DMS114 treated with DMSO at 0.1 percent for 48 hours (cell line): ENCODE results near the gene RPUSD4.

Experiments used
- DNase-seq: peaks from one replicate; lab custom pipeline; 2025; ENCODE audit not compliant: unreplicated experiment; lab: John Stamatoyannopoulos, UW

The RPUSD4 gene

DNA sequence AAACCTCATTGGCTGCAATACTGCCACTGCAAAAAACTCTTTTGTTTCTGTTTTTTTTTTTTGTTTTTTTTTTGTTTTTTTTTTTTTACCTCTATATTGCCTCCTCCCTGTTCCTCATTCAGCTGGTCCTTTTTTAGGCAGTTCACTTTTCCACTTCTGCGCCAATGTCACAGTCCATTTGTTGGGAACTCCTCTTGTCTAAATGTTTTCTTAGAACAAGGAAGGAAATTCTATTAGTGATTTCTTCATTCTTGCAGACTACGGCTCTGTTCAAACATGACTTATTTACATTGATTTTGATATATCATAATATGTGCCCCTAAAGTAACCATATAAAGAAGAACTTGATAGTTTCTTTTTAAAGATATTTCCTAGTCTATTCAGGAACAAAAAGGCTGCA lies 3.0 kb upstream of the RPUSD4 start:
- DNase-seq = no peak

DNA sequence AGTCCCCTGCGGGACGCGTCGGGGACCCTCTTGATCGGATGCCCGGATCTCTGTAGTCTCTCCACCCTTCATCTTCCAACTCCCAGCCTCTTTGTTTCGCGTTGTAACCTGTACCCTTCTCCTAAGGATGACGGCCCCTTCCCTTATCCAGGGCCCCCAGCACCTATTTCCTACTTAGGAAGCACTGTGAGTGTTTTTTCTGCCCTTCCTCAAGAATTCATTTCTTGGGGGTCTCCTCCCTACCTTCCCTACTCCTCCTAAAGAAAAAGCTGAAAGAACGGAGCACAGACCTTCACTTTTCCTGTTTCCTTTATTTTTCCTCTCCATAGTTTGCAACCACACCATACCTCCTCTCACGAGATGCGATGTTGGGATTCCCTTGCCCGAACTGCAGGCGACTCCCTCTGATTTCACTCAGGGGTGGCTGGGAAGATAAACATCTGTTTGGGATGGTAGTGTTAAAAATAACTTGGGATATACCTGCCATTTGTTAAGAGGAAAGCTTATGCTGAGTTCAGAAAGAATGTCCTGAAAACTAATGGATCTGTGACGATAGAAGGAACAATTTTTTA lies 725 bp upstream of the RPUSD4 start:
- no peak for DNase-seq

DNA sequence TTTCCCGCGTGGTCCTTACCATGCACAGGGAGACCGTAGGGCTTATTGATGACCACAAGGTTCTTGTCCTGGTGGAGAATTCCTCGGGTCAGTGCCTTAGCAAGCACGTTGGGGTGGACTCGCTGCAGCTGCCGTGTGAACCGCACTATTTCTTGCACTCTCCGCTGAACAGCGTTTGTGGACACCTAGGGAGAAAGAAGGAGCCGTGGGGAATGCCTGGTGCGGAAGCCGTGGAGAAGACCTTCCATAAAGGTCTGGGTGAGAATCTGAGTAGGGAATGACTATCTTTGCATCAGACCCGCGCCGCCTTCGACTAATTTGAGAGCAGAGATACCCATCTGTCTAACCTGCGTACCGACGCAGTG lies 597 bp downstream of the RPUSD4 start:
- DNase-seq = no peak

DNA sequence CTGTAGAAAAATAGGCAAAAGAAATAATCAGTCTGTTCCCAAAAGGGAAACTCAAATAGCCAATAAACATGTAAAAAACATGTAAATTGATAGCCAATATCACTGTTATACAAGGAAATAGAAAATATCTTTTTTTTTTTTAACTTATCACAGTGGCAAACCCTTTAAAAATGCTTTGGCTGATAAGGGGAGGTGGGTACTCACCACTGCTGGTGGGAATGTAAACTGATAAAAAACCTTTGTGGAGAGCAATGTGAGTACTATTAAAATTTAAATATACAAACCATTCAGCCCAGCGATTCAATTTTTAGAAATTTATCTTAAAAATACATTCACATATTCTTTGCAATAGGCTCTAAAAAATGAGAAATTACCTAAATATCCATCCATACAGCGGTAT lies 3.6 kb downstream of the RPUSD4 start:
- no peak for DNase-seq

DNA sequence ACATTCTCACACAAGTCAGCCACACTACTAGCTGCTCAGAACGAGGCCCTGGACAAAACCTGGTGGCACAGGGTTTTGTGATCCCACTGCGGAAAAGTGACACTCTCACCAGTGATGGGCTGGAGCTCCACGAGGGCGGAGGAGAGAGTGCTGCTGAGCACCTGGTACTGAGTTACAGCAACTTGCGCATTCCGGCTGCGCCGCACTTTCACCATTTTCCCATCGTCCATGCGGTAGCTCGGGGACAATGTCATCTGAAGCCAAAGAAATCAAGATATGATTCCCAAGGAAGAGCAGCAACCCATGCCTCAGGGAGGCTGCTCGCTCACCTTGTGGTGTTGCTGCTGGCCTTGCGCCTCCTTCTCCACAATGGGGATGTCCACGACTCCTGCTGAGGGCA lies 6.1 kb downstream of the RPUSD4 start:
- no peak for DNase-seq

DNA sequence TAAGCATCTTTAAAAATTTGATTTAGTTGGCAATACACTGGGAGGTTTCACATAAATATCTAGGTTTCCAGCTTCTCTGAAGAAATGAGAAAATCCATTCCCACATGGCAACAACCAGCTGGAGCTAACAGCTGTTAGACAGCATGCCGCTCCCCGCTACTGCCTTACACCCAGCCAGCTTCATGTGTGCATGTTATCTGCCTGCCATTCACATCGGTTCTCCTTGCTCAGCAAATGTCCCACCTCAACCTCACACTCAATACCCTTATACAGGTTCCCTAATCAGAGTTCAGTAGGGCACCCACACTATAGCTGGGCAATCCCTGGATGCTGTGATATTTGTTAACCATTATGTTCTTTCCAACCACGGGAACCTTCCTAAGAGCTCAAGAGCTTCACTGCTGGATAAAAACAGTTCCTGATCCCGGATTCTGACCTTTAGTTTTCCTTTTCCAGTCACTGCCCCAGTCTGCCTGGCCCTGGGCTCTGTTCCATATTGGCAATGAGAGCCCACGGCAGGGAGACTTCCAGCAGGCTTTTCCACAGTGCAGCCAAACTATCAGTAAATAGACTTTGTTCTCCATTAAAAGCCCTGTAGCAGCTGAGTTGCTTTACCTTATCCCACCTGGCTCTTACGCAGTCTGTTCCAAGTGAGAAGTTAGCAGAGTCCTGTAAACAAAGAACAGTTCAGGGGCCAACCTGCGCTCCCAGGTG lies 8.6 kb downstream of the RPUSD4 start:
- DNase-seq = no peak

DNA sequence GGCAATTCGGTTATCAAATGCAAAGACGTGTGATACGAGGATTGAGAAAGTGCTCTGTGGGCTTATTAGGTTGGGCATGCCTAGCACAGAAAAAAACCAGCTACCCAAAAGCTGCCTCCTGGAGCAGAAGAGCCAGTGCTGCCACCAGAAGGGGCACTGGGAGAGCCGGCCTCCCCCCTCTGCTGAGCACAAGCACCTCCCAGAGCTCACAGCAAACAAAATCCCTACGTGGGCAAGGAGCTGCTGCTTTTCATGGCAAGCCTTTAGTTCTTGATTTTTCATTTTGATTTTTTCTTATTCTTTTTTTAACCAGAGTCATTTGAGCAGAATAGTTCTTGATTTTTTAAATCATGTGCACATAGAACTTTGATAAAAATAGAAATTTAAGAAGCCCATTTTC lies 12.8 kb downstream of the RPUSD4 start:
- no peak for DNase-seq

DNA sequence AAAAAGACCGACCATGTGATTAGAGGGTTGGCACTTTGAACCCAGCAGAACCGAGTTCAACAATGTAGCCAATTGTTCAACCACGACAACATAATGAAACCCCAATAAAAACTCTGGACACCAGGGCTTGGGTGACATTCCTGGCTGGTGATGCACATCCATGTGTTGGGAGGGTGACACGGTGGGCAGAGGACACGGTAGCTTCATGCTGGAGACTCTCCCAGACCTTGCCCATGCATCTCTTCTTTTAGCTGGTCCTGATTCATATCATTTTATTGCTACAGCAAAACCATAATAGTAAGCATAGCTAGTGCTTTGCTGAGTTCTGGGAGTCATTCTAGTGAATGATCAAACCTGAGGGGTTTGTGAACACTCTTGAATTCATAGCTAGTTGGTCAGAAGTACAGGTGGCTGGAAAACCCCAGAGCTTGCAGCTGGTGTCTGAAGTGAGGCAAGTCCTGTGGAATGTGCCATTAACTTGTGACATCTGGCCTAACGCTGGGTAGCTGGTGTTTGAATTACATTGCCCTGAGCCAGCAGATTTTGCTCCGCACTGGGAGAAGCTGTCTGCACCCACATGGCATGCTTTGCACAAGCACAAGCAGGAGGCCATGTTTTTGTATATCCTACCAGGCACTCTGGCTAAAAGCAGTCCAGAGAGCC lies 14.0 kb downstream of the RPUSD4 start:
- DNase-seq = no peak

DNA sequence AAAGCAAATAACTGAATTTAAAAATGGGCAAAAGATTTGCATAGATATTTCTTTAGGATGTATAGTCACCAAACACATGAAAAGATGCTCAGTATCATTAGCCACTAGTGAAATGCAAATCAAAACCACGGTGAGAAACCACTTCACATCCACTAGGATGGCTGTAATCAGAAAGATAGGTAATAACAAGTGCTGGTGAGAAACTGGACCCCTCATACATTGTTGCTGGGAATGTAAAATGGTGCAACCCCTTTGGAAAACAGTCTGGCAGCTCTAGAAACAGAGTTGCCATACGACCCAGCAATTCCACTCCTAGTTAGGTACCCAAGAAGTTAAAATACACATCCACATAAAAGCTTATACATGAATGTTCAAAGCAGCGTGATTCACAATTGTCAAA lies 16.3 kb downstream of the RPUSD4 start:
- no peak for DNase-seq

DNA sequence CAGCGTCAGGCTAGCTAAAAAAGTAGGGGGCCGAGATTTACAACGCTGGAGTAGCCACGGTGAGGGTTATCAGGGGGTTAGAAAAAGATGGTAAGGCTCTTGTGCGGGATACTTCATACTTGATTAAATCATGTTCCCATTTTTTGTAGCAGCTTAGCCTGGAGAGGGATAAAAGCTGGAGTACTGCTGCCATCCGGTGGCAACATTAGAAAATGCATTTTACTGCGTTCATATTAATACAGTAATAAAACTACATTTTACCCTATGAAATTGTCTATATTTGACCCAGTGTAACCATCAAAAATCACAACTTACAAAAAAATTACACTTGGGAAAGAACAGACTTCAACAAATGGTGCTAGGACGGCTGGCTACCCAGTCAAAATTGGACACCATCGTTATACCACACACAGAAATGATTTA lies 17.3 kb downstream of the RPUSD4 start:
- no peak for DNase-seq

DNA sequence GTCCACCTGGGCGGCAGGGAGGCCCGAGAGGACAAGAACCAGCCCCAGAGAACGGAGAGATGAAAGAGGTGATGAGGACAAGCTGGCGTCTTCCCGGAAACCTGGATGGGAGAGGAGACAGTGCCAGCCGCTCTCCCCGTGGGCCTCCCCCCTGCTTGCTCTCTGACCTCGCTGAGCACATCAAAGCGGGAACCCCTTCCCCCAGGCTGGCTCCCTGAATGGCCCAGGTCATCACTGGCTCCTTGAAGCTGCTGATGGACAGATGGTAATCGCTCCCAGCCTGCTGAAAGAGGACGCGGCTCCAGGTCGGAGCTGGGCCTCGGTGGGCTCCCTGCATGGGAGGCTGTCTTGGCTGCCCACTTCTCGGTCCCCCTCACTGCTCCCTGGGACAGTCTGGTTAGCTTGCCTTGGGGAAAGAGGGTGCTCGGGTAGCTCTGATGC lies 18.4 kb downstream of the RPUSD4 start:
- DNase-seq = no peak

DNA sequence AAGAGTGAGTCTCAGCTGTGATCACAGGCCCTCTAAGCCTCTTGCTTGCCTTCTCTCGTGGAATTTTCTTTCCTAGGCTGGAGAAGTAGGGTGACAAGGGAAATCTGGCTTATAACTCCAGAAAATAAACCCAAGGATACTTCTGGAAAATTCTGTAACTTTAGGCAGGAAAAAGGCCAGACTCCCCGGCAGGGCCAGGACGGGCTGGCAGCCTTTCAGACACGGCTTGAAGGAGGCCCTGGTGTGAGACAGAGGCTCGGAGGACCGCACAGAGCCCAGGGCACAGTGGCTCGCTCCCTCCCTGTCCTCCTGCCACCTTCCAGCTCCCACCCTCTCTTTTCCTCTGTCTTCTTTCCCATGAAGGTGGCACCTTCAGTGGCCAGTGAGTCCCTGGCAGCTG lies 19.1 kb downstream of the RPUSD4 start:
- DNase-seq = no peak

DNA sequence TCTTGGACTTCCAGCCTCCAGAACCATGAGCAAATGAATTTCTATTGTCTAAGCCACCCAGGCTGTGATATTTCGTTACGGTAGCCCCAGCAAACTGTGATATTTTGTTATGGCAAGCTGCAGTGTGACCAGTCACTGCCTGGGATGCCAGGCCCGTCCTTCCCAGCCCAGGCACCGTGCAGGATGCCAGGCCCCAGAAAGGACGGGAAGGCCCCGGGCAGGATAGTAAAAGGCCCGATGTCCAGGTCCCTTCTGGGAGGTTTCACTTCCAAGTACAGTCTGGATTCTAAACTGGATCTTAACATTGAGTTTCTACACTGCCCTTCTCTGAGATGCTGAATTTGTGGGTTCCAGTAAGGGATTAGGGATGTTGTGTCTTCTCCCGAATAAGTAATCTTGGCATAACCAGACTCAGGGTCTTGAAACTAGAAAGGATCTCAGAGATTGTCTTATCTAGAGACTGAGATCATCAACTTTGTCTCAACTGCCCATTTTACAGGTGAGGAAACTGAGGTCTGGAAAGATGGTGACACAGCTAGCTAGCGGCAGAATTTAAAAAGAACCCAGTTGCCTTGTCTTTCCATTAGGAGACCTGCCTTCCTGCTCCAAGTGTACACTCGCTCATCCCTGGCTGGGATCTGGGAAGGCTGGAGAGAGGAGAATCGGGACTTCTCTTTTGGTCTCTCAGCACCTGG lies 19.9 kb downstream of the RPUSD4 start:
- DNase-seq = no peak

DNA sequence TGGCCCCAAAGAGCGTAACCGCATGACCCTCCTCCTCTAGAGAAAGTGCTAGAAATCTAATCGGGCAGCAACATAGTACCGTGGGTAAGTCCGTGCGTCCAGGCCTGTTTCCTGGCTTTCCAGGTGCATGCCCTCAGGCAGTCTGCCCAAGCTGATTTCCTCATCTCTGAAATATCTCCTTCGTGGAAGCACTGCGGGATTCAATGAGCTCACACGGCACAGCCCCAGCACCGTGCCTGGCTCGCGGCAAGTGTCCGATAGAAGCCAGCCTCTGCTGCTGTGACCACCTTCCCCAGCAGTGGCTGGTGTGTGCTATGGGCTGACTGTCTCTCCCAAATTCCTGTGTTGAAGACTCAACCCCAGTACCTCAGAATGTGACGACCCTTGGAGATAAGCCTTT lies 20.7 kb downstream of the RPUSD4 start:
- no peak for DNase-seq

DNA sequence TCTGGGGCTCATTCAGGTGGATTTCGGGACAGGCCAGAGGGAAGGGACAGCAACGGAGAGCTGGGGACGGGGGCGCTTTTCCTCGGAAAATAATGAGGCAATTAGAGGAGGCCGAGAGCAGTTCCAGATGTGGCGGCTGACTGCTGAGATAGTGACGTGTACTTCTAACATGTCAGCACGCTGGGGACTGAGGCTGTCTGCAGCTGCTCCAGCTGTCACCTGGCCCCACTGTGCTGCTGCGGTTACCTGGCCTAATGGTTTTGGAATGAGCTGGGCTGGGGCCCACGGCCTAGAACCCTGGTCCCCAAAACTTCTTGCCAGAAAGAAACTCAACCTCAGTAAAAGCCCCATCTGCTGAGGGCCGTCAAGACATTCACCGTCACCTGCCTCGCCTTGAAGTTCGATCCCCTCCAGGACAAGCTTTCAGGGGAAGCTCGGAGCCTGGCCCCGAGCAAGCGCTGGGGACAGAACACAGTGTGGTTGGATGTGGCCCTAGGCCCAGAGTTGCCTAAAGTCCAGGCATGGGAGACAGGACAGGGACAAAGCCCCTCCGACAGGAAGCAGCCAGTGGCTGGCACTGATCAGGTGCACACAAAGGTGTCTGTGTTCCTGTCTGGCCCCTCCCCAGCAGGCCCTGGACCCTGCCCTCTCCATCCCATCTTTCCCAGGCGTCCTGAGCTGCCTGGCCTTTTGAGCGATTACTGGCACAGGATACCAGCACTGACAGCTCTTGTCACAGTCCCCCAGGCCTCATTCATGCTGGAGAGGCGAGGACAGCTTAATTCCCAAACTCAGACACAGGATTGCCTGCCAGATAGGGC lies 22.1 kb downstream of the RPUSD4 start:
- DNase-seq = no peak

DNA sequence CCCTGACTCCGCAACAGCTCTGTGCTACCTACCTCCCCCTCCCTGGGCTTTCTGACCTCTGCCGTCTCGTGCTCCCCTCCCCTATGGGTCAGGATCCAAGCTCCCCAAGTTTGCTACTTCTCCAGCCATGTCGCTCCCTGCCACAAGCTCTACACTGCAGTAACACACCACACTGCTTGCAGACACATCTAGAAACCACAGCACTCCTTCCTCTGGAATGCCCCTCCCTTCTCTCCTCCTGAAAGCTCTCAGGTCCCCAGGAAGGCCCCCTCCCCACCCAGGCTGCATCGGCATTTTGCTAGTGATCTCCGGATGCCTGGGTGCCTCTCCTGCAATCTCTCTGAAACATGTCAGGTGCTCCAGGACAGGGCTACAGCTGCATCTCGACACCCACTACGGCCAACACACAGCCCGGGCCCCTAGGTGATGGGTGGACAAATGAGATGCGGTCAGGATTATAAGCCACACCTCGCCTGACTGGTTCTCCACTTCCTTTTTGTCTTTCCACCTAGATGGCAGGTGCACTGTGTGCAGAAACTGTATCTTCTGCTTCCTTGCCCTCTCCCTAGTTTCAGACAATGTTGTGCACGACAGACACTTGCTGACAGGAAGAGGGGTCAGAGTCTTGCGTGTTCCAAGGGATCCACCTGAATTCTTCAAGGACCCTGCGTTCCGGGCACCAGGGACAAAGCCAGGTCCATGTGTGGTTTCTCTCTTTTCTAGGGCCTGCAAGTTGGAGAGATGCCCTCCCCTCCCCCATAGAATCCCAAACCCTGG lies 22.9 kb downstream of the RPUSD4 start:
- DNase-seq = no peak

DNA sequence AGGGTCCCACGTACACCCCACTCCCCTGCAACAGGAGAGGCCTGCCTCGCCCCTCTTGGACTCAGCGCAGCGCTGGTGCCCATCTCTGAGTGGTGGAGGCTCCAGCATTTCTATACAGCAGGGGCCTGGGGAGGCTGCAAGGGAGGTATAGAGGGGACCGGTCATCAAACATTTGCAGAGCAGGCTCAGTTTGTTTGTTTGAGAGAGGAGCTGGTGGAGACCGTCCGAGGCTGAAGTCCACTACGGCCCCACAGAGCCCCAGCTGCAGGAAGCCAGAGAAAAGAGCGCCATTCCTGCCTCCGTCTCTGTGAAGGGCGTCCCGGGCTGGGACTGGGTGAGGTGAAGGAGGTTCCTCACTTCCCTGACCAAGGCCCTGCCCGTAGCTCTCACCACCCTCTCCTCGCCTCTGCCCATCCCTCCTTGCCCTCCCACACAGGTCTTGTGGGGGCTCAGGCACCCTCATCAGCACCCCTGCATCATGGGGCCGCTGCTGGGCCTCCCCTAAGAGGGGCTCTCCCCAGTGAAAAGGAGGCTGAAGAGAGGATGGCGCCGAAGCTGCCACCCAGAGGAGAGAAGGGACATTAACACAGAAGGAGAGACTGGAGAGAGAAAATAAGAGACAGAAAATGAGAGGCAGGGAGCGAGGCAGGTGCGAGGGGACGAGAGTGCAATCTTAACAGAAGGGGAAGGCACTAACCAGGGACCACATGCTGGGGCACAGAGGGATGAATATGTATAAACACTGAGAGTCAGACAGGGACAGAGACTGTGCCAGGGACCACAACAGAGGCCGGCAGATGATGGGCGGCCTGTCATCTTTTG lies 24.5 kb downstream of the RPUSD4 start:
- DNase-seq = no peak

DNA sequence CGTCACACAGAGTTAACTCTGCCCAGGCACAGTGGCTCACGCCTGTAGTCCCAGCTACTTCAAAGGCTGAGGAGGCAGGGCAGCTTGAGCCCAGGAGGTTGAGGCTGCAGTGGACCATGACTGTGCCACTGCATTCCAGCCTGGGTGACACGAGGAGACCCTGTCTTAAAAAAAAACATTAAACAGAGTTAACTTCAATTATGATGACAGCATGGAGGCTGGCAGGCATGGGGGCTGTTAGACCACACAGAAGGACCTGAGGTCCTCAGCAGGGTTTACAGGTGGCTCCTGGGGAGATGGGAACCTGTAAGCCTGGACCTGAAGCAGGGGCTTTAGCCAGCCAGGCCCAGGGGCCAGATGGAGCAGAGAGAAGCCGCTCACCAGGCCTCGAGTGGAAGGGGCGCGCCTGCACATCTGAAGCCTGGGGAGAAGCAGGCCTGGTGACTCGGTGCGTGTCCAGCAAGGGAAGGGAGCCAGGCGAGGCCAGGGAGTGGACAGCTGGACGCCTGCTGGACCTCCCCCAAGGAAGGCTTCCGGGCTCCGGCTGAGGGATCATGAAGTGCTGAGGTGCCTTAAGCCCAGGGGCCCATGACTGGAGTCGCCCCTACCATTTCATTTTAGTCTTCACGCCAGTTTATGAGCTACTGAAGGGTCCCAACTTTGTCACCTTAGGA lies 25.3 kb downstream of the RPUSD4 start:
- DNase-seq = no peak
